WTC11 (cell line): ENCODE results near the gene TMEM87A. TPM values are rescaled to one million over a fixed set of nuclear protein-coding genes. Genes with fewer than 3 reads are reported as not detected.

Experiments
- ATAC-seq: fragments of 200-7000 bp; cut with Tn5 transposase; 2 replicates; pipeline ENCODE4 v1.10.0; 2021; ENCODE audit warnings: mild to moderate bottlenecking, moderate library complexity
- CTCF ChIA-PET: fragments of 300-600 bp; sonication (Branson Sonifier 250); formaldehyde crosslinking; loops from one replicate; lab custom pipeline; 2021; ENCODE audit warnings: antibody characterized with exemption; lab: Charles Lee
- POLR2A ChIA-PET: fragments of 350-600 bp; sonication (Branson Sonifier 250); formaldehyde crosslinking; loops from one replicate; lab custom pipeline; 2021; ENCODE audit warnings: antibody characterized with exemption; lab: Charles Lee
- DNase-seq: peaks from one replicate; pipeline ENCODE4 v3.0.0; 2021; ENCODE audit warnings: low spot score
- H3K27ac Mint-ChIP-seq: 2 replicates; pipeline ENCODE4 v1.8.0; 2021; ENCODE audit warnings: mixed read lengths
- H3K27me3 Mint-ChIP-seq: 2 replicates; pipeline ENCODE4 v1.8.0; 2021; ENCODE audit warnings: low read depth, mild to moderate bottlenecking, moderate library complexity, mixed read lengths
- H3K36me3 Mint-ChIP-seq: 2 replicates; pipeline ENCODE4 v1.8.0; 2021; ENCODE audit warnings: mixed read lengths
- H3K4me1 Mint-ChIP-seq: 2 replicates; pipeline ENCODE4 v1.8.0; 2022; ENCODE audit warnings: mixed read lengths
- H3K4me3 Mint-ChIP-seq: 2 replicates; pipeline ENCODE4 v1.8.0; 2021; ENCODE audit warnings: mild to moderate bottlenecking, moderate library complexity, mixed read lengths
- H3K9me3 Mint-ChIP-seq: 2 replicates; pipeline ENCODE4 v1.8.0; 2021; ENCODE audit warnings: mixed read lengths
- AR ChIP-seq: fragments of 250-450 bp; sonication (Bioruptor Pico); IDR thresholded peaks from 2 replicates; pipeline ENCODE4 v1.9.0; 2021; ENCODE audit warnings: mild to moderate bottlenecking
- CREM ChIP-seq: sonication (generic); formaldehyde crosslinking; IDR thresholded peaks from 2 replicates; pipeline ENCODE4 v1.8.1; 2022; ENCODE audit warnings: mild to moderate bottlenecking, missing genetic modification reagents, moderate library complexity
- EMX1 ChIP-seq: fragments of 250-450 bp; sonication (Bioruptor Pico); IDR thresholded peaks from 2 replicates; pipeline ENCODE4 v1.8.0; 2021; ENCODE audit warnings: mild to moderate bottlenecking
- ERG ChIP-seq: fragments of 250-450 bp; sonication (Bioruptor Pico); IDR thresholded peaks from 2 replicates; pipeline ENCODE4 v1.8.0; 2021; ENCODE audit warnings: mild to moderate bottlenecking
- ETV6 ChIP-seq: sonication (generic); formaldehyde crosslinking; IDR thresholded peaks from 2 replicates; pipeline ENCODE4 v1.8.1; 2022; ENCODE audit warnings: mild to moderate bottlenecking, missing genetic modification reagents
- FOXJ3 ChIP-seq: sonication (generic); formaldehyde crosslinking; IDR thresholded peaks from 2 replicates; pipeline ENCODE4 v1.9.0; 2021; ENCODE audit warnings: missing genetic modification reagents, mild to moderate bottlenecking, borderline replicate concordance
- GTF2I ChIP-seq: fragments of 250-450 bp; sonication (Bioruptor Pico); conservative IDR thresholded peaks from 2 replicates; pipeline ENCODE4 v1.4.0; 2021; ENCODE audit warnings: mild to moderate bottlenecking
- HMGA2 ChIP-seq: fragments of 250-450 bp; sonication (Bioruptor Pico); IDR thresholded peaks from 2 replicates; pipeline ENCODE4 v1.4.0; 2021; ENCODE audit warnings: mild to moderate bottlenecking, moderate library complexity
- KAT7 ChIP-seq: sonication (generic); formaldehyde crosslinking; IDR thresholded peaks from 2 replicates; pipeline ENCODE4 v1.8.1; 2023; ENCODE audit warnings: missing genetic modification reagents, mild to moderate bottlenecking, borderline replicate concordance
- MYBL2 ChIP-seq: sonication (generic); formaldehyde crosslinking; IDR thresholded peaks from 2 replicates; pipeline ENCODE4 v1.8.1; 2023; ENCODE audit warnings: mild to moderate bottlenecking, moderate library complexity, missing genetic modification reagents
- PREB ChIP-seq: sonication (generic); formaldehyde crosslinking; IDR thresholded peaks from 2 replicates; pipeline ENCODE4 v1.8.1; 2022; ENCODE audit warnings: mild to moderate bottlenecking, missing genetic modification reagents, moderate library complexity, borderline replicate concordance
- RELA ChIP-seq: sonication (generic); formaldehyde crosslinking; IDR thresholded peaks from 2 replicates; pipeline ENCODE4 v1.8.1; 2022; ENCODE audit warnings: missing genetic modification reagents, mild to moderate bottlenecking, borderline replicate concordance
- SOX15 ChIP-seq: fragments of 250-450 bp; sonication (Bioruptor Pico); IDR thresholded peaks from 2 replicates; pipeline ENCODE4 v1.9.0; 2021; ENCODE audit warnings: mild to moderate bottlenecking
- ZNF121 ChIP-seq: sonication (generic); formaldehyde crosslinking; IDR thresholded peaks from 2 replicates; pipeline ENCODE4 v1.8.0; 2023; ENCODE audit warnings: missing genetic modification reagents
- ZNF138 ChIP-seq: sonication (generic); formaldehyde crosslinking; conservative IDR thresholded peaks from 2 replicates; pipeline ENCODE4 v1.8.1; 2022; ENCODE audit warnings: mild to moderate bottlenecking, moderate library complexity, missing genetic modification reagents
- ZNF219 ChIP-seq: sonication (generic); formaldehyde crosslinking; IDR thresholded peaks from 2 replicates; pipeline ENCODE4 v1.8.0; 2023; ENCODE audit warnings: missing genetic modification reagents, mild to moderate bottlenecking, borderline replicate concordance
- ZNF671 ChIP-seq: fragments of 250-450 bp; sonication (Bioruptor Pico); IDR thresholded peaks from 2 replicates; pipeline ENCODE4 v1.8.0; 2021; ENCODE audit warnings: mild to moderate bottlenecking
- total RNA-seq: library from RNA; stranded (reverse); gene quantifications from 3 replicates; pipeline ENCODE4 v1.2.3, GENCODE V29; 2021
- TF ChIP-seq, protein P1 (sequence below): sonication (generic); formaldehyde crosslinking; IDR thresholded peaks from 2 replicates; pipeline ENCODE4 v1.8.1; 2022; ENCODE audit warnings: low read depth, mild to moderate bottlenecking, moderate library complexity, missing genetic modification reagents, borderline replicate concordance
- TF ChIP-seq, protein P2 (sequence below): sonication (generic); formaldehyde crosslinking; IDR thresholded peaks from 2 replicates; pipeline ENCODE4 v1.8.1; 2023; ENCODE audit warnings: mild to moderate bottlenecking, moderate library complexity, missing genetic modification reagents
- TF ChIP-seq, protein P3 (sequence below): sonication (generic); formaldehyde crosslinking; IDR thresholded peaks from 2 replicates; pipeline ENCODE4 v1.8.0; 2022; ENCODE audit warnings: mild to moderate bottlenecking, missing genetic modification reagents
- TF ChIP-seq, protein P4 (sequence below): sonication (generic); formaldehyde crosslinking; IDR thresholded peaks from 2 replicates; pipeline ENCODE4 v1.8.1; 2022; ENCODE audit warnings: low read depth, missing genetic modification reagents, borderline replicate concordance
- TF ChIP-seq, protein P5 (sequence below): sonication (generic); formaldehyde crosslinking; conservative IDR thresholded peaks from 2 replicates; pipeline ENCODE4 v1.8.1; 2022; ENCODE audit warnings: mild to moderate bottlenecking, missing genetic modification reagents
- TF ChIP-seq, protein P6 (sequence below): sonication (generic); formaldehyde crosslinking; IDR thresholded peaks from 2 replicates; pipeline ENCODE4 v1.8.0; 2022; ENCODE audit warnings: mild to moderate bottlenecking, missing genetic modification reagents

Gene TMEM87A
- total RNA-seq, 1 experiment from 2014 or later = 32.4 TPM

DNA sequence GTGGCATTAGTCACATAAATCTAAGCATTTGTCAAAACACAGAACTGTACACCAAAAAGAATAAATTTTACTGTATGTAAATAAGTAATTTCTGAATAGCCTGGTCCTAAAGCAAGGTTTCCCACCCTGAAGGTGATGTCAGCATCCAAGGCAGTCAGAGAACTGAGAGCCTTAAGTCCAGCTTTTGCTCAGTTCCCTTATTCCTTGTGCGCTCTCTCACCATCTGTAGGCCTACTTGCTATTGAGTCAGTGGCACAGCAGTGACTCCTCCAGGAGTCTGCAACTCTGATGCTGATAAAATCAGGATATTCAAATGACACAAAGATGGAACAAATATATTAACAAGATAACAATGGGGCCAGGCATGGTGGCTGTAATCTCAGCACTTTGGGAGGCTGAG lies 87.4 kb downstream of the TMEM87A start (continued):
- TF ChIP-seq AR (CRISPR knock-in tag) (no peak), ETV6 (CRISPR knock-in tag) (no peak), SOX15 (CRISPR knock-in tag) (no peak), HMGA2 (no peak)

- Mint-ChIP-seq H3K9me3 (no peaks in the 10 kb centered on the region), H3K36me3 (peaks cover 61% of the 10 kb centered on the region)
- POLR2A ChIA-PET = no interaction called here
- TF ChIP-seq ETV6 (CRISPR knock-in tag) (no peak), RELA (no peak)
- TF ChIP-seq, protein P1, sequence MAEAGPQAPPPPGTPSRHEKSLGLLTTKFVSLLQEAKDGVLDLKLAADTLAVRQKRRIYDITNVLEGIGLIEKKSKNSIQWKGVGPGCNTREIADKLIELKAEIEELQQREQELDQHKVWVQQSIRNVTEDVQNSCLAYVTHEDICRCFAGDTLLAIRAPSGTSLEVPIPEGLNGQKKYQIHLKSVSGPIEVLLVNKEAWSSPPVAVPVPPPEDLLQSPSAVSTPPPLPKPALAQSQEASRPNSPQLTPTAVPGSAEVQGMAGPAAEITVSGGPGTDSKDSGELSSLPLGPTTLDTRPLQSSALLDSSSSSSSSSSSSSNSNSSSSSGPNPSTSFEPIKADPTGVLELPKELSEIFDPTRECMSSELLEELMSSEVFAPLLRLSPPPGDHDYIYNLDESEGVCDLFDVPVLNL (CRISPR knock-in tag) = no peak
- TF ChIP-seq, all 79 proteins: peak for 0
- DNase-seq = no peak
- H3K27me3 Mint-ChIP-seq = no peaks in the 10 kb centered on the region
- no peak for ATAC-seq
- H3K4me1 Mint-ChIP-seq = no peaks in the 10 kb centered on the region
- H3K27ac Mint-ChIP-seq = no peak overlapping the region
- H3K4me3 Mint-ChIP-seq = no peak overlapping the region
- CTCF ChIA-PET = no interaction called here
Measured at GRCh38 chr15:42184736-42185135, 88.5 kb downstream of the TMEM87A start.

GRCh38 chr15:42184296-42184695 lies 88.9 kb downstream of the TMEM87A start:
- H3K4me3 Mint-ChIP-seq = no peak overlapping the region
- ChIA-PET POLR2A (no interaction called here), CTCF (no interaction called here)
- DNase-seq = no peak
- H3K27ac Mint-ChIP-seq = no peak overlapping the region
- no peaks in the 10 kb centered on the region for H3K4me1 Mint-ChIP-seq
- peaks cover 61% of the 10 kb centered on the region for H3K36me3 Mint-ChIP-seq
- no peaks in the 10 kb centered on the region for H3K27me3 Mint-ChIP-seq
- no peaks in the 10 kb centered on the region for H3K9me3 Mint-ChIP-seq
- ATAC-seq = no peak
- TF ChIP-seq ZNF219 (CRISPR knock-in tag) (no peak), GTF2I (no peak), ZNF138 (CRISPR knock-in tag) (no peak), ERG (CRISPR knock-in tag) (no peak), FOXJ3 (CRISPR knock-in tag) (no peak), CREM (CRISPR knock-in tag) (no peak), MYBL2 (CRISPR knock-in tag) (no peak), KAT7 (CRISPR knock-in tag) (no peak), ZNF671 (CRISPR knock-in tag) (no peak), EMX1 (CRISPR knock-in tag) (no peak), ZNF121 (no peak), PREB (no peak)
- TF ChIP-seq, protein P2, sequence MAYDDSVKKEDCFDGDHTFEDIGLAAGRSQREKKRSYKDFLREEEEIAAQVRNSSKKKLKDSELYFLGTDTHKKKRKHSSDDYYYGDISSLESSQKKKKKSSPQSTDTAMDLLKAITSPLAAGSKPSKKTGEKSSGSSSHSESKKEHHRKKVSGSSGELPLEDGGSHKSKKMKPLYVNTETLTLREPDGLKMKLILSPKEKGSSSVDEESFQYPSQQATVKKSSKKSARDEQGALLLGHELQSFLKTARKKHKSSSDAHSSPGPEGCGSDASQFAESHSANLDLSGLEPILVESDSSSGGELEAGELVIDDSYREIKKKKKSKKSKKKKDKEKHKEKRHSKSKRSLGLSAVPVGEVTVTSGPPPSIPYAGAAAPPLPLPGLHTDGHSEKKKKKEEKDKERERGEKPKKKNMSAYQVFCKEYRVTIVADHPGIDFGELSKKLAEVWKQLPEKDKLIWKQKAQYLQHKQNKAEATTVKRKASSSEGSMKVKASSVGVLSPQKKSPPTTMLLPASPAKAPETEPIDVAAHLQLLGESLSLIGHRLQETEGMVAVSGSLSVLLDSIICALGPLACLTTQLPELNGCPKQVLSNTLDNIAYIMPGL (CRISPR knock-in tag) = no peak
- TF ChIP-seq, protein P3, sequence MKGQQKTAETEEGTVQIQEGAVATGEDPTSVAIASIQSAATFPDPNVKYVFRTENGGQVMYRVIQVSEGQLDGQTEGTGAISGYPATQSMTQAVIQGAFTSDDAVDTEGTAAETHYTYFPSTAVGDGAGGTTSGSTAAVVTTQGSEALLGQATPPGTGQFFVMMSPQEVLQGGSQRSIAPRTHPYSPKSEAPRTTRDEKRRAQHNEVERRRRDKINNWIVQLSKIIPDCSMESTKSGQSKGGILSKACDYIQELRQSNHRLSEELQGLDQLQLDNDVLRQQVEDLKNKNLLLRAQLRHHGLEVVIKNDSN = no peak
- TF ChIP-seq, protein P4, sequence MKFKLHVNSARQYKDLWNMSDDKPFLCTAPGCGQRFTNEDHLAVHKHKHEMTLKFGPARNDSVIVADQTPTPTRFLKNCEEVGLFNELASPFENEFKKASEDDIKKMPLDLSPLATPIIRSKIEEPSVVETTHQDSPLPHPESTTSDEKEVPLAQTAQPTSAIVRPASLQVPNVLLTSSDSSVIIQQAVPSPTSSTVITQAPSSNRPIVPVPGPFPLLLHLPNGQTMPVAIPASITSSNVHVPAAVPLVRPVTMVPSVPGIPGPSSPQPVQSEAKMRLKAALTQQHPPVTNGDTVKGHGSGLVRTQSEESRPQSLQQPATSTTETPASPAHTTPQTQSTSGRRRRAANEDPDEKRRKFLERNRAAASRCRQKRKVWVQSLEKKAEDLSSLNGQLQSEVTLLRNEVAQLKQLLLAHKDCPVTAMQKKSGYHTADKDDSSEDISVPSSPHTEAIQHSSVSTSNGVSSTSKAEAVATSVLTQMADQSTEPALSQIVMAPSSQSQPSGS (CRISPR knock-in tag) = no peak
- TF ChIP-seq, protein P5, sequence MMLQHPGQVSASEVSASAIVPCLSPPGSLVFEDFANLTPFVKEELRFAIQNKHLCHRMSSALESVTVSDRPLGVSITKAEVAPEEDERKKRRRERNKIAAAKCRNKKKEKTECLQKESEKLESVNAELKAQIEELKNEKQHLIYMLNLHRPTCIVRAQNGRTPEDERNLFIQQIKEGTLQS = no peak
- TF ChIP-seq, protein P6, sequence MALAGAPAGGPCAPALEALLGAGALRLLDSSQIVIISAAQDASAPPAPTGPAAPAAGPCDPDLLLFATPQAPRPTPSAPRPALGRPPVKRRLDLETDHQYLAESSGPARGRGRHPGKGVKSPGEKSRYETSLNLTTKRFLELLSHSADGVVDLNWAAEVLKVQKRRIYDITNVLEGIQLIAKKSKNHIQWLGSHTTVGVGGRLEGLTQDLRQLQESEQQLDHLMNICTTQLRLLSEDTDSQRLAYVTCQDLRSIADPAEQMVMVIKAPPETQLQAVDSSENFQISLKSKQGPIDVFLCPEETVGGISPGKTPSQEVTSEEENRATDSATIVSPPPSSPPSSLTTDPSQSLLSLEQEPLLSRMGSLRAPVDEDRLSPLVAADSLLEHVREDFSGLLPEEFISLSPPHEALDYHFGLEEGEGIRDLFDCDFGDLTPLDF (CRISPR knock-in tag) = no peak
